ENCODE results near the gene TMEM161B. TPM values are rescaled to one million over a fixed set of nuclear protein-coding genes. Genes with fewer than 3 reads are reported as not detected.
"Not testable (repeated sequence)": the region's sequence is repeated elsewhere in the genome, so short reads cannot be mapped to it uniquely, and the experiment has no call there.

Gene TMEM161B
- total RNA-seq, 1 experiment from 2014 or later = 15.9 TPM

GRCh38 chr5:88248743-88249540, 19.7 kb downstream of the TMEM161B start:
- DNase-seq (ENCODE audit: low spot score) = no peak

- no peak for DNase-seq (ENCODE audit: low spot score)
Observed at GRCh38 chr5:88248094-88248493, 20.6 kb downstream of the TMEM161B start.

- no peak for DNase-seq (ENCODE audit: low spot score)
Observed at GRCh38 chr5:88245893-88246244, 22.8 kb downstream of the TMEM161B start.

- no peak for DNase-seq (ENCODE audit: low spot score)
Observed at GRCh38 chr5:88245241-88245892, 23.3 kb downstream of the TMEM161B start.

- DNase-seq (ENCODE audit: low spot score) = no peak
Observed at GRCh38 chr5:88244686-88245085, 24.0 kb downstream of the TMEM161B start.

- DNase-seq (ENCODE audit: low spot score) = not testable (repeated sequence)
Observed at GRCh38 chr5:88243493-88243892, 25.2 kb downstream of the TMEM161B start.

- DNase-seq (ENCODE audit: low spot score) = no peak
Observed at GRCh38 chr5:88238732-88239131, 29.9 kb downstream of the TMEM161B start.

- DNase-seq (ENCODE audit: low spot score) = peak; percentile 8
Observed at GRCh38 chr5:88236866-88237642, 31.6 kb downstream of the TMEM161B start.

GRCh38 chr5:88235828-88236227, 32.8 kb downstream of the TMEM161B start:
- DNase-seq (ENCODE audit: low spot score) = no peak

- no peak for DNase-seq (ENCODE audit: low spot score)
Observed at GRCh38 chr5:88235346-88235745, 33.3 kb downstream of the TMEM161B start.

- no peak for DNase-seq (ENCODE audit: low spot score)
Observed at GRCh38 chr5:88230546-88231066, 38.0 kb downstream of the TMEM161B start.

GRCh38 chr5:88226881-88227450, 41.7 kb downstream of the TMEM161B start:
- no peak for DNase-seq (ENCODE audit: low spot score)

GRCh38 chr5:88214655-88215054, 54.0 kb downstream of the TMEM161B start:
- DNase-seq (ENCODE audit: low spot score) = no peak

GRCh38 chr5:88207575-88207974, 61.1 kb downstream of the TMEM161B start:
- DNase-seq (ENCODE audit: low spot score) = no peak

GRCh38 chr5:88203981-88204750, 64.5 kb downstream of the TMEM161B start:
- DNase-seq (ENCODE audit: low spot score) = no peak

GRCh38 chr5:88195636-88196035, 73.0 kb downstream of the TMEM161B start:
- no peak for DNase-seq (ENCODE audit: low spot score)

- no peak for DNase-seq (ENCODE audit: low spot score)
Observed at GRCh38 chr5:88193896-88194295, 74.7 kb downstream of the TMEM161B start.

GRCh38 chr5:88190106-88190834, 78.4 kb downstream of the TMEM161B start:
- DNase-seq (ENCODE audit: low spot score) = no peak

GRCh38 chr5:88189484-88189883, 79.2 kb downstream of the TMEM161B start:
- DNase-seq (ENCODE audit: low spot score) = not testable (repeated sequence)

- DNase-seq (ENCODE audit: low spot score) = peak; percentile 6
Observed at GRCh38 chr5:88188458-88189132, 80.0 kb downstream of the TMEM161B start.
